Astrocyte (in vitro differentiated cells and primary cell): ENCODE results near the gene TNRC18.

ENCODE experiments used
- CTCF ChIP-seq: IDR thresholded peaks from 2 replicates; pipeline ENCODE4 v1.5.1; 2011; ENCODE audit warnings: low read depth, mild to moderate bottlenecking, inconsistent platforms, low read length, moderate library complexity; ENCODE audit not compliant: insufficient read depth
- EZH2 ChIP-seq: IDR thresholded peaks from 2 replicates; pipeline ENCODE4 v1.6.1; 2012; ENCODE audit warnings: mild to moderate bottlenecking, low read length, inconsistent platforms; ENCODE audit not compliant: insufficient read depth

- TF ChIP-seq CTCF (no peak), EZH2 (no peak)
Measured at GRCh38 chr7:5472432-5473315, 49.0 kb upstream of the TNRC18 start.
